Fibroblast of skin of scalp (primary cell): ENCODE measurements around the gene SAMSN1. TPM values are rescaled to one million over a fixed set of nuclear protein-coding genes. Genes with fewer than 3 reads are reported as not detected.

ENCODE experiments used
- DNase-seq: peaks from one replicate; pipeline ENCODE4 v3.0.0-alpha.2; 2013
- polyA plus RNA-seq, 2 experiments: library from polyadenylated mRNA; unstranded; fragments of 120-200 nt; gene quantifications; one replicate each; pipeline ENCODE4 v1.2.1, GENCODE V29; 2013; ENCODE audit not compliant: insufficient read length in 2 of 2

The SAMSN1 gene
- not detected for polyA plus RNA-seq (2013, experiment 1 of 2; ENCODE audit: insufficient read length)
- not detected for polyA plus RNA-seq (2013, experiment 2 of 2; ENCODE audit: insufficient read length)

GRCh38 chr21:14545906-14546480 is at the start of gene SAMSN1:
SAMSN1 (minus strand) TSS chr21:14546315; CDS start chr21:14546261, 54 bp downstream.
- no peak for DNase-seq

GRCh38 chr21:14595449-14595848 is 49.3 kb upstream of the SAMSN1 start:
- no peak for DNase-seq

DNA sequence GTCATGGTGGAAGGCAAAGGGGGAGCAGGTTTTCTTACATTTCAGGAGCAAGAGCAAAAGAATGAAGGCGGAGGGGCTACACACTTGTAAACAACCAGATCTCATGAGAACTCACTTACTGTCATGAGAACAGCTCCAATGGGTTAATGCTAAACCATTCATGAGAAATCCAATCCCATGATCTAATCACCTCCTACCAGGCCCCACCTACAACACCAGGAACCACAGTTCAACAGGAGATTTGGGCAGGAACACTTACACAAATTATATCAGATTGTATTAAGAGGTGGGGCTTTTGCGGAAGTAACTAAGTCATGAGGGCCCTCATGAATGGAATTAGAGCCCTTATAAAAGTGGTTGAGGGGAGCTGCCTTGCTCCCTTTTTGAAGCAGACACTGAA is 48.9 kb upstream of the SAMSN1 start:
- no peak for DNase-seq

GRCh38 chr21:14593230-14593629 is 47.1 kb upstream of the SAMSN1 start:
- DNase-seq, result no peak

GRCh38 chr21:14592296-14593000 is 46.3 kb upstream of the SAMSN1 start:
- DNase-seq, result no peak

- no peak for DNase-seq
These were observed 45.8 kb upstream of the SAMSN1 start for GRCh38 chr21:14591882-14592281.

- DNase-seq, result no peak
These were observed 45.3 kb upstream of the SAMSN1 start for GRCh38 chr21:14591377-14591776.

DNA sequence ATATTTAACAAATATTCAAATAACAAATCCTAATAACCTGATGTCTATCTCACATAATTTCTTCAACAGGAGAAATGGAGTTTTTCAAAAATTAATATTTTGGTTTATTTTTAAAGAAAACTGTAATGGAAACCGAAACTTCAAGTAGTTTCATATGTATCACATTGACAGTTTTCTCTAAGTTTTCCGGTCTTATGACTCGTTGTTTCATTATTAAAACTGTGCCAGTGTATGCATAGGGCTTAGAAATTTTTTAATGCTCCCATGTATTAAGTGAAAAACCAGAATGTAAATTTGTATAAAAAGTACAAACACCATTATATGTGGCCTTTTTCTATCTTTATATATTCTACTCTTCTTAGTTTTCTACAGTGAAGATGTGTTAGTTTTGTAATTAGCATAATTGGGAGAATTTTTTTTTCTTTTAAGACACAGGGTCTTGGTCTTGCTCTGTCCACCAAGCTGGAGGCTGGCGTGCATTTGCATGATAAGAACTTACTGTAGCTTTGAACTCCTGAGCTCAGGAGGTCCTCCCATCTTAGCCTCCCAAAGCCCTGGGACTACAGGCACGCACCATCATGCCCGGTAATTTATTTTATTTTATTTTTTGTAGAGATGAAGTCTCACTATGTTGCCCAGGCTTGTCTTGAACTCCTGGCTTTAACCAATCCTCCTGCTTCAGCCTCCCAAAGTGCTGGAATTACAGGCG is 43.9 kb upstream of the SAMSN1 start:
- DNase-seq, result no peak

GRCh38 chr21:14587266-14587665 is 41.2 kb upstream of the SAMSN1 start:
- DNase-seq, result no peak

- no peak for DNase-seq
These were observed 39.0 kb upstream of the SAMSN1 start for GRCh38 chr21:14585122-14585521.

GRCh38 chr21:14584357-14585095 is 38.4 kb upstream of the SAMSN1 start:
- DNase-seq, result no peak

DNA sequence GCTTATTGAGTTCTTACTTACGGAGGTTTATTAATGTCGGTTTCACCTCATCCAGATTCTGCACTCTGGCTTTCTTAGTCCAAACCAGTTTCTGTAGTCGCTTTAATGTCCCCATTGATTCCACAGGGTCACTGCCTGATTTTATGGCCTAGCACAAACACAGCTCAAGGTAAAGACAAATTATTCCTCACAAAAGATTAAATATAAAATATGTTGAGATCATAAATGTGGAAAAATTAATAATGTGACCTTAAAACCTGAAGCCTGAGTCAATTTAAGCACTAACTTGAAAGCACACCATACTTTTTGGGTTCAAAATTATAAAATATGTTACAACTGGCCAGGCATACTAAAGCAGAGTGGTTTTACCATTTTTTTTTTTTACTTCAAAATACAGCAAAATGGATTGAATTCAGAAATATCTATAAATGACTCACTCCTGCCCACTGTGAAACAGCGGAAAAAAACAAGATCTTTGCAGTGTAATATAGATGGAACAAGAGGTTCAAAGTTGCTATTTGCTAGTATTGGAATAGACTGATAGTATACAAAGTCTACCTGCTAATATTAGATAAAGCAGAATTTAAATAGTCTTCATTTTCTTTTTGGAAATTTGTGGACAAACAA is 37.6 kb upstream of the SAMSN1 start:
- no peak for DNase-seq

- no peak for DNase-seq
These were observed 37.0 kb upstream of the SAMSN1 start for GRCh38 chr21:14582934-14583628.

DNA sequence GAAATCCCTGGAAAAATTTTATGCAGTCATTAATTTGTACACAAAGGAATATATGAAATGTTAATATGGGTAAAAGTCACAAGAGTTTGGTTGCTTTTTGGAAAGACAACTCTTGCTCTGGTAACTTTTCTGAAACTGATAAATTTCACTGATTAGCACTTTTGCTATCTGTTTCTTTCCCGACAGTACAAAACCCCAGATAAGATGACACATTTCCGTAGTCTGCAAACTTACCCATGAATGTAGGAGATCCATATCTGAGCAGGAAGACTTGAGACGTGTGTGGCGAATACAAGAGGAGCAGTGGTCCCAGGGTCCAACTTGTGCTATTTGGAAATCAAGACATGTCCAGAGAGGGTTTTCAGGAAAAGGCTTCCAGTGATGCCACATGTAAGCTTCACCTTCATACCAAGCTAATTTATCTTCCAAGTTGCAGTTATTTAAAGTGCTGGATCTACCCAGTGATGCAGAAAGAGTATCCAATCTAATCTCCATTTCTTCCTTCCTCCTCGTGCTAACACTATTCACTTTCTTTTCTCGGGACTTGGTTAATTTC is 35.9 kb upstream of the SAMSN1 start:
- no peak for DNase-seq

DNA sequence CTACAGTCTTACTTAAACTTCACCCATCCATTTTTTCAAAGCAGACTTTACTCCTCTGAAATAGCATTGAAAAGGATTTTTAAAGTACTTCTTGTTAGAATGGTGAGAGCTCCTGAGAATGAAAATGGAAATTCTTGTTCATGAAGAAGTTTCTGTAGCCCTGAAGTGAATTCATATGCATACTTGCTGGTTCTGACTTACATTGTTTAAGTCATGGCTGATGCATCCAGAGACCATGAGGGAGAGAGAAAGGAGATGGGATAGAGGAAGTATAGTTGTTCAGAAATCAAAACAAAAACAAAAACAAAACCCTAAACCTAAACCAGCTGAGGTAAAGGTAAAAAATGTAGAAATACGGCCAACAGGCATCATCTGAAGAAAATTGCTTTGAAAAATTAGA is 27.1 kb upstream of the SAMSN1 start:
- no peak for DNase-seq

GRCh38 chr21:14572204-14572780 is 26.2 kb upstream of the SAMSN1 start:
- no peak for DNase-seq

GRCh38 chr21:14569868-14570267 is 23.8 kb upstream of the SAMSN1 start:
- DNase-seq, result no peak

- DNase-seq, result no peak
These were observed 23.0 kb upstream of the SAMSN1 start for GRCh38 chr21:14569026-14569621.

- DNase-seq, result no peak
These were observed 21.5 kb upstream of the SAMSN1 start for GRCh38 chr21:14567331-14568279.

DNA sequence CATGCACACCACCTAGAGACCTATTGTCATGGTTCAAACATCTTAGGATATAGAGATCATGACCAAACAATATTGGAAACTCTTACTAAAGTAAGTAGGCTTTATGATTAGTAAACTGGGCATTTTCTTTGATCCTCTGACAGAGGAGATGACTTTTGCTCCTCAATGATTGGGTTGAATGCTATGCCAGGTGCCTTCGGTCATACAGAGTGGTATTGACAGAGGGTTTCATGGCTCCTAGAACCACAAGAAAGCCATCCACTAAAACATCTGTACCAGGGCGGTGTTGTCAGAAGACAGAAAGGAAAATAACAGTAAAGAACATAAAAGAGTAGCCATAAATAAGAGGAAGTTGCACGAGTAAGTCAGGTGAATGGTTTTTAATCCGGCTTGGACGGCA is 20.8 kb upstream of the SAMSN1 start:
- no peak for DNase-seq
